Gastroesophageal sphincter (tissue), 4 donors: ENCODE measurements around the gene ZNF483. TPM values are rescaled to one million over a fixed set of nuclear protein-coding genes. Genes with fewer than 3 reads are reported as not detected.
"Not testable (repeated sequence)": the region's sequence is repeated elsewhere in the genome, so short reads cannot be mapped to it uniquely, and the experiment has no call there.

Source experiments
- ATAC-seq: fragments of 150-250 bp; one replicate; pipeline ENCODE4 v1.9.1; 2016; ENCODE audit warnings: mild to moderate bottlenecking, moderate library complexity
- H3K27ac ChIP-seq, 4 donors: fragments of 200-600 bp; sonication (generic) in 3 of 4; 1 replicate in 3 of 4; 2 replicates in 1 of 4; pipeline ENCODE4 v1.5.1; 2016 to 2019
- H3K27me3 ChIP-seq: fragments of 200-600 bp; sonication (generic); one replicate; pipeline ENCODE4 v1.5.1; 2019
- H3K36me3 ChIP-seq, 2 donors: fragments of 200-600 bp; sonication (generic); one replicate each; pipeline ENCODE4 v1.5.1; 2019; ENCODE audit warnings: control low read depth in 1 of 2
- H3K4me1 ChIP-seq, 3 donors: fragments of 200-600 bp; sonication (generic); 1 replicate in 2 of 3; 2 replicates in 1 of 3; pipeline ENCODE4 v1.5.1; 2016 to 2019; ENCODE audit warnings: control low read depth in 2 of 3
- H3K4me3 ChIP-seq, 2 donors: fragments of 200-600 bp; sonication (generic); one replicate each; pipeline ENCODE4 v1.5.1; 2019; ENCODE audit warnings: mild to moderate bottlenecking in 1 of 2, moderate library complexity in 1 of 2
- H3K9me3 ChIP-seq, 3 donors: fragments of 200-600 bp; sonication (generic); one replicate each; pipeline ENCODE4 v1.5.1; 2017 to 2019; ENCODE audit warnings: control low read depth in 2 of 3
- CTCF ChIP-seq, 4 experiments: fragments of 200-600 bp in 2 of 4; fragments of 450-650 bp in 2 of 4; sonication (generic) in 1 of 4; IDR thresholded peaks; one replicate each; pipeline ENCODE4 v1.5.1; 2017 to 2019; ENCODE audit warnings: antibody characterized with exemption in 4 of 4, mild to moderate bottlenecking in 2 of 4, moderate library complexity in 2 of 4
- EP300 ChIP-seq: sonication (generic); formaldehyde crosslinking; IDR thresholded peaks from one replicate; pipeline ENCODE4 v1.6.1; 2017; ENCODE audit warnings: antibody characterized with exemption, mild to moderate bottlenecking
- POLR2A ChIP-seq, 2 donors: fragments of 450-650 bp; IDR thresholded peaks; one replicate each; pipeline ENCODE4 v1.6.1; 2017; ENCODE audit warnings: antibody characterized with exemption in 2 of 2, mild to moderate bottlenecking in 2 of 2, moderate library complexity in 1 of 2
- POLR2AphosphoS5 ChIP-seq: sonication (generic); formaldehyde crosslinking; IDR thresholded peaks from one replicate; pipeline ENCODE4 v1.6.1; 2017; ENCODE audit warnings: antibody characterized with exemption
- whole genome bisulfite sequencing, 2 donors: methylation state at CpG; one replicate each; pipeline ENCODE4 v1.1.5; 2018; ENCODE audit warnings: low coverage in 1 of 2; 5-methylcytosine and 5-hydroxymethylcytosine counted together
- total RNA-seq, 4 donors: library from RNA; depleted of rRNA; stranded (reverse); fragments of >200 nt; gene quantifications; one replicate each; pipeline ENCODE4 v1.1.0, GENCODE V29; 2016

ZNF483 gene
- total RNA-seq, 4 donors from 2014 or later, result 10.8 to 30.5 (median 21.4) TPM

GRCh38 chr9:111615928-111616327 lies 90.9 kb downstream of the ZNF483 start:
- H3K9me3 ChIP-seq, result no peaks in the 10 kb centered on the region
- no peaks in the 10 kb centered on the region for H3K36me3 ChIP-seq
- 33 to 59% methylated on average over 3 of the region's 3 CpGs for WGBS, 2 donors
- H3K4me3 ChIP-seq, result no peak overlapping the region
- H3K27me3 ChIP-seq, result peaks cover 30% of the 10 kb centered on the region
- ATAC-seq, result no peak
- H3K27ac ChIP-seq, result no peak overlapping the region
- TF ChIP-seq EP300 (no peak), CTCF (IDR thresholded peaks at IDR 0.05) (no peak), POLR2AphosphoS5 (no peak), POLR2A (IDR thresholded peaks at IDR 0.05) (no peak)
- H3K4me1 ChIP-seq, result no peaks in the 10 kb centered on the region

- not testable (repeated sequence) for H3K9me3 ChIP-seq, H3K27ac ChIP-seq, H3K4me3 ChIP-seq, H3K4me1 ChIP-seq, H3K36me3 ChIP-seq, ATAC-seq
- WGBS, 2 donors, result no CpG with 5 or more reads among the region's 29 CpGs
- H3K27me3 ChIP-seq, result peaks cover 28% of the 10 kb centered on the region
Measured at GRCh38 chr9:111617349-111617748, 92.4 kb downstream of the ZNF483 start.

GRCh38 chr9:111621895-111622480 lies 97.0 kb downstream of the ZNF483 start:
- no peaks in the 10 kb centered on the region for H3K4me1 ChIP-seq
- TF ChIP-seq CTCF (IDR thresholded peaks at IDR 0.05), result peak; percentile 25 to 93 (median 57)
- TF ChIP-seq POLR2A (IDR thresholded peaks at IDR 0.05), result no peak
- H3K27ac ChIP-seq, result no peak overlapping the region
- no peaks in the 10 kb centered on the region for H3K9me3 ChIP-seq
- H3K4me3 ChIP-seq, result no peak overlapping the region
- WGBS, 2 donors, result 0% methylated on average over 1 of the region's 2 CpGs
- peaks cover 7% of the 10 kb centered on the region for H3K27me3 ChIP-seq
- ATAC-seq, result peak; percentile 53
- H3K36me3 ChIP-seq, result no peaks in the 10 kb centered on the region

- no peak overlapping the region for H3K27ac ChIP-seq
- no peak for TF ChIP-seq POLR2A (IDR thresholded peaks at IDR 0.05)
- no peak for TF ChIP-seq CTCF (IDR thresholded peaks at IDR 0.05)
- peak; percentile 50 for TF ChIP-seq POLR2AphosphoS5
- no peak for TF ChIP-seq EP300
- 49 to 62% methylated on average over 3 of the region's 3 CpGs for WGBS, 2 donors
- no peaks in the 10 kb centered on the region for H3K36me3 ChIP-seq
- no peaks in the 10 kb centered on the region for H3K4me1 ChIP-seq
- no peak overlapping the region for H3K4me3 ChIP-seq
- peaks cover 7% of the 10 kb centered on the region for H3K27me3 ChIP-seq
- ATAC-seq, result no peak
- no peaks in the 10 kb centered on the region for H3K9me3 ChIP-seq
Measured at GRCh38 chr9:111622626-111623025, 97.6 kb downstream of the ZNF483 start.

Other genes with a start within 250 kb of the ZNF483 start
- gene OR2K2, start 195.0 kb upstream of the ZNF483 start, total RNA-seq, result not detected
- gene ECPAS, start 40.8 kb upstream of the ZNF483 start, total RNA-seq, result 100 to 1,000 TPM in 1 of 4 donors, 10 to 100 TPM in 3; 75.5 to 114 (median 94.3) TPM
- 10 to 100 TPM; 19.1 to 59.6 (median 43.7) TPM for gene PTGR1, start 74.5 kb downstream of the ZNF483 start, total RNA-seq
- 1 to 10 TPM; 7.9 to 9.9 (median 9.2) TPM for gene DNAJC25, start 106.2 kb downstream of the ZNF483 start, total RNA-seq
- 10 to 100 TPM; 41.4 to 96.4 (median 82.0) TPM for gene GNG10, start 136.4 kb downstream of the ZNF483 start, total RNA-seq